ENCODE data around the gene DNM3.

GRCh38 chr1:171937938-171938337 lies 96.6 kb downstream of the DNM3 start:
- TF ChIP-seq POLR2A (IDR thresholded peaks at IDR 0.05; ENCODE audit: extremely low read depth, insufficient read length) (no peak), CTCF (IDR thresholded peaks at IDR 0.05; ENCODE audit: low read depth, low read length) (no peak)
